OCI-LY7 (cell line): Measurements from ENCODE around the gene SHMT2.

ENCODE experiments used
- CTCF ChIP-seq: fragments of 200-600 bp; sonication (generic); conservative IDR thresholded peaks from 2 replicates; pipeline ENCODE4 v1.5.1; 2014; ENCODE audit warnings: mild to moderate bottlenecking, antibody characterized with exemption, low read length, moderate library complexity, mixed read lengths
- EZH2phosphoT487 ChIP-seq: fragments of 200-600 bp; sonication (generic); IDR thresholded peaks from 2 replicates; pipeline ENCODE4 v1.6.1; 2018; ENCODE audit warnings: low read depth, borderline replicate concordance, mild to moderate bottlenecking, mixed run types, antibody characterized with exemption, low read length, moderate library complexity, mixed read lengths

- 0 out of 2 replicates have a peak, but pooled peaks have one; percentile 22 for TF ChIP-seq CTCF
- TF ChIP-seq EZH2phosphoT487 = no peak
Observed at GRCh38 chr12:57216014-57216911, 13.2 kb upstream of the SHMT2 start, which contains the start of gene NXPH4.
